CD14-positive monocyte (primary cell): ENCODE data around the gene BCR. TPM values are rescaled to one million over a fixed set of nuclear protein-coding genes. Genes with fewer than 3 reads are reported as not detected.

ENCODE experiments used
- DNase-seq, 3 donors: peaks; one replicate each; pipeline ENCODE4 v3.0.0-alpha.2; 2011 to 2022
- H2AFZ ChIP-seq: 2 replicates; pipeline ENCODE4 v1.6.0; 2012; ENCODE audit warnings: mild to moderate bottlenecking, low read depth, low read length, inconsistent platforms; ENCODE audit not compliant: insufficient read depth, poor library complexity, severe bottlenecking
- H3K27ac ChIP-seq, 2 donors: 1 replicate in 1 of 2; 2 replicates in 1 of 2; pipeline ENCODE4 v1.5.1; 2012 to 2013; ENCODE audit warnings: low read length in 2 of 2, control low read depth in 1 of 2, inconsistent platforms in 1 of 2, low read depth in 1 of 2, mild to moderate bottlenecking in 1 of 2
- H3K27me3 ChIP-seq, 2 donors: one replicate each; pipeline versions ENCODE4 v1.6.0 to v1.6.1; 2011 to 2013; ENCODE audit warnings: low read length in 2 of 2; ENCODE audit not compliant: control insufficient read depth in 2 of 2, insufficient read depth in 2 of 2
- H3K36me3 ChIP-seq, 2 donors: replicated peaks in 1 of 2; 1 replicate in 1 of 2; 2 replicates in 1 of 2; pipeline versions ENCODE4 v1.5.1 to v1.6.1; 2012 to 2013; ENCODE audit warnings: low read length in 2 of 2, control low read depth in 1 of 2, inconsistent platforms in 1 of 2, mild to moderate bottlenecking in 1 of 2; ENCODE audit not compliant: insufficient read depth in 2 of 2, control insufficient read depth in 1 of 2
- H3K4me1 ChIP-seq, 2 donors: 1 replicate in 1 of 2; 2 replicates in 1 of 2; pipeline versions ENCODE4 v1.5.1 to v1.6.1; 2012 to 2013; ENCODE audit warnings: low read length in 2 of 2, control low read depth in 1 of 2, inconsistent platforms in 1 of 2, mild to moderate bottlenecking in 1 of 2, moderate library complexity in 1 of 2; ENCODE audit not compliant: insufficient read depth in 2 of 2, control insufficient read depth in 1 of 2
- H3K4me2 ChIP-seq: replicated peaks from 2 replicates; pipeline ENCODE3; 2012; ENCODE audit warnings: low read length, moderate library complexity, mild to moderate bottlenecking; ENCODE audit not compliant: poor library complexity, severe bottlenecking; ENCODE audit errors: extremely low read depth
- H3K4me3 ChIP-seq, 3 experiments: fragments of 200-600 bp in 1 of 3; sonication (generic) in 1 of 3; replicated peaks in 1 of 3; 1 replicate in 2 of 3; 2 replicates in 1 of 3; pipeline ENCODE4 v1.5.1; 2011 to 2013; ENCODE audit warnings: low read length in 3 of 3, mild to moderate bottlenecking in 3 of 3, control low read depth in 2 of 3, low read depth in 2 of 3, inconsistent platforms in 1 of 3, moderate library complexity in 1 of 3
- H3K79me2 ChIP-seq: 2 replicates; pipeline ENCODE4 v1.6.0; 2012; ENCODE audit warnings: mild to moderate bottlenecking, control low read depth, inconsistent platforms, low read length, moderate library complexity; ENCODE audit not compliant: insufficient read depth
- H3K9ac ChIP-seq: 2 replicates; pipeline ENCODE4 v1.6.0; 2017; ENCODE audit warnings: low read length, mild to moderate bottlenecking; ENCODE audit not compliant: insufficient read depth, poor library complexity, severe bottlenecking
- H3K9me3 ChIP-seq, 2 donors: replicated peaks in 1 of 2; 1 replicate in 1 of 2; 2 replicates in 1 of 2; pipeline versions ENCODE4 v1.5.1 to v1.6.1; 2012 to 2013; ENCODE audit warnings: low read length in 2 of 2, control low read depth in 1 of 2; ENCODE audit not compliant: control insufficient read depth in 1 of 2, insufficient read depth in 1 of 2
- H4K20me1 ChIP-seq: 2 replicates; pipeline ENCODE4 v1.6.0; 2012; ENCODE audit warnings: mild to moderate bottlenecking, low read length, control low read depth, moderate library complexity; ENCODE audit not compliant: insufficient read depth
- H3K27ac Mint-ChIP-seq, 7 donors: one replicate each; pipeline ENCODE4 v1.8.0; 2020; ENCODE audit warnings: mild to moderate bottlenecking in 7 of 7, mixed read lengths in 7 of 7, moderate library complexity in 6 of 7, inconsistent platforms in 2 of 7
- H3K27me3 Mint-ChIP-seq, 3 donors: one replicate each; pipeline ENCODE4 v1.8.0; 2021 to 2022; ENCODE audit warnings: low read depth in 3 of 3, mild to moderate bottlenecking in 3 of 3, mixed read lengths in 3 of 3, moderate library complexity in 3 of 3, inconsistent platforms in 1 of 3
- H3K36me3 Mint-ChIP-seq, 2 donors: one replicate each; pipeline ENCODE4 v1.8.0; 2020; ENCODE audit warnings: mixed read lengths in 2 of 2, inconsistent platforms in 1 of 2, mild to moderate bottlenecking in 1 of 2
- H3K4me1 Mint-ChIP-seq: one replicate; pipeline ENCODE4 v1.8.0; 2020; ENCODE audit warnings: mild to moderate bottlenecking, mixed read lengths
- H3K4me3 Mint-ChIP-seq, 2 donors: one replicate each; pipeline ENCODE4 v1.8.0; 2020; ENCODE audit warnings: mild to moderate bottlenecking in 2 of 2, mixed read lengths in 2 of 2, moderate library complexity in 1 of 2
- H3K9me3 Mint-ChIP-seq, 7 donors: one replicate each; pipeline ENCODE4 v1.8.0; 2020 to 2022; ENCODE audit warnings: mixed read lengths in 7 of 7, mild to moderate bottlenecking in 6 of 7, moderate library complexity in 6 of 7, inconsistent platforms in 2 of 7
- WGBS: methylation state at CpG from one replicate; pipeline ENCODE4 v1.1.5; 2013; ENCODE audit warnings: missing lambda C conversion rate; ENCODE audit not compliant: insufficient coverage; 5-methylcytosine and 5-hydroxymethylcytosine counted together
- intact Hi-C, 2 donors: fragments of 100-400 bp; cut with micrococcal nuclease; formaldehyde crosslinking; loops; one replicate each; pipeline versions ENCODE4 v1.15.0 to v1.15.1; 2023
- polyA plus RNA-seq, 3 donors: library from polyadenylated mRNA; depleted of rRNA in 1 of 3; unstranded in 2 of 3; stranded (reverse) in 1 of 3; fragments of 300-500 nt in 2 of 3; fragments of >200 nt in 1 of 3; fragmentation: Illumina TruSeq in 2 of 3; gene quantifications; 1 replicate in 2 of 3; 2 replicates in 1 of 3; pipeline ENCODE4 v1.2.3, GENCODE V29; 2012 to 2021
- TF ChIP-seq, protein P1 (sequence below): fragments of 200-600 bp; IDR thresholded peaks from one replicate; pipeline ENCODE4 v1.8.0; 2022; ENCODE audit warnings: antibody characterized with exemption, mild to moderate bottlenecking

Gene BCR
- polyA plus RNA-seq, 3 donors, result 0.97 to 20.9 (median 0.97) TPM

DNA sequence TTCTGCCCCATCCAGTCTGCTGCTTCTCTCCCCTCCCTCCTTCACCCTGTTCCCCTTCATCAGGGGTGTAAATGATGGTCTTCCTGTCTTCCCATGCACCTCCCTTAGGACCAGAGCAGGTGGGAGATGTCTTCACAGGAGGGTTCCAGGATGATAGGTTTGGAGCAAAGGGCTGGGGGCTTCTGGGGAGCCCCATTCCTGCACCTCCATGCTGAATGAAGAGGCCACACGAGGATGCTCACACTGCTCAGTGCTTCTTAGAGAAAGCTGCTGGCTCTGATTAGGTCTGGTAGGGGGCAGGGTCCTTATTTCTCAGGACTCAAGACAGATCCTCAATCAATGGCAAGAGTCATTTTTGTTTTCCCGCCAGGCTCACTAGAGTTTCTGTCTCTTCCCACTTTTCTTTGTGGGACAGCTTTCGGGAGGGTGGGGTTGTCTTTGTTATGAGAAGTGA is 41.1 kb downstream of the BCR start:
- H3K27ac Mint-ChIP-seq, result peak overlapping the region; percentile 87 to 95 (median 94)
- intact Hi-C loops, result no loop called here
- H3K9me3 ChIP-seq, result no peaks in the 10 kb centered on the region
- peak overlapping the region; percentile 15 for H3K9ac ChIP-seq
- H3K4me1 Mint-ChIP-seq, result peaks cover 100% of the 10 kb centered on the region
- peaks cover 28% of the 10 kb centered on the region for H4K20me1 ChIP-seq
- no peak overlapping the region for H2AFZ ChIP-seq
- no peaks in the 10 kb centered on the region for H3K27me3 ChIP-seq
- no peak for DNase-seq
- no peaks in the 10 kb centered on the region for H3K9me3 Mint-ChIP-seq
- no peaks in the 10 kb centered on the region for H3K36me3 ChIP-seq
- peak overlapping the region; percentile 70 for H3K4me2 ChIP-seq
- H3K4me1 ChIP-seq, result peaks cover 100% of the 10 kb centered on the region in 2 donors
- H3K27me3 Mint-ChIP-seq, result peaks cover 0 to 5% (median 2%) of the 10 kb centered on the region in 3 donors
- no peak overlapping the region for H3K4me3 Mint-ChIP-seq
- TF ChIP-seq, protein P1, sequence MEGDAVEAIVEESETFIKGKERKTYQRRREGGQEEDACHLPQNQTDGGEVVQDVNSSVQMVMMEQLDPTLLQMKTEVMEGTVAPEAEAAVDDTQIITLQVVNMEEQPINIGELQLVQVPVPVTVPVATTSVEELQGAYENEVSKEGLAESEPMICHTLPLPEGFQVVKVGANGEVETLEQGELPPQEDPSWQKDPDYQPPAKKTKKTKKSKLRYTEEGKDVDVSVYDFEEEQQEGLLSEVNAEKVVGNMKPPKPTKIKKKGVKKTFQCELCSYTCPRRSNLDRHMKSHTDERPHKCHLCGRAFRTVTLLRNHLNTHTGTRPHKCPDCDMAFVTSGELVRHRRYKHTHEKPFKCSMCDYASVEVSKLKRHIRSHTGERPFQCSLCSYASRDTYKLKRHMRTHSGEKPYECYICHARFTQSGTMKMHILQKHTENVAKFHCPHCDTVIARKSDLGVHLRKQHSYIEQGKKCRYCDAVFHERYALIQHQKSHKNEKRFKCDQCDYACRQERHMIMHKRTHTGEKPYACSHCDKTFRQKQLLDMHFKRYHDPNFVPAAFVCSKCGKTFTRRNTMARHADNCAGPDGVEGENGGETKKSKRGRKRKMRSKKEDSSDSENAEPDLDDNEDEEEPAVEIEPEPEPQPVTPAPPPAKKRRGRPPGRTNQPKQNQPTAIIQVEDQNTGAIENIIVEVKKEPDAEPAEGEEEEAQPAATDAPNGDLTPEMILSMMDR, result no peak
- H3K79me2 ChIP-seq, result peaks cover 92% of the 10 kb centered on the region
- H3K36me3 Mint-ChIP-seq, result peaks cover 0 to 2% of the 10 kb centered on the region in 2 donors
- peak overlapping the region; percentile 68 to 87 for H3K27ac ChIP-seq
- peak overlapping the region in 1 of 3 experiments; percentile 62 for H3K4me3 ChIP-seq
- WGBS, result 75% methylated on average over 2 of the region's 3 CpGs

GRCh38 chr22:23222033-23222792 is 41.9 kb downstream of the BCR start:
- Mint-ChIP-seq H3K27me3 (peaks cover 0 to 5% (median 2%) of the 10 kb centered on the region in 3 donors), H3K4me1 (peaks cover 100% of the 10 kb centered on the region), H3K36me3 (peaks cover 0 to 2% of the 10 kb centered on the region in 2 donors), H3K9me3 (no peaks in the 10 kb centered on the region), H3K4me3 (peak overlapping the region in 1 of 2 donors; percentile 61), H3K27ac (peak overlapping the region; percentile 55 to 95 (median 94))
- Histone ChIP-seq H3K4me1 (peaks cover 100% of the 10 kb centered on the region in 2 donors), H3K4me3 (peak overlapping the region in 1 of 3 experiments; percentile 40), H2AFZ (peak overlapping the region; percentile 3), H3K9me3 (no peaks in the 10 kb centered on the region), H3K36me3 (no peaks in the 10 kb centered on the region), H3K9ac (peak overlapping the region; percentile 15), H3K27me3 (no peaks in the 10 kb centered on the region), H4K20me1 (peaks cover 31% of the 10 kb centered on the region), H3K79me2 (peaks cover 94% of the 10 kb centered on the region), H3K4me2 (peak overlapping the region; percentile 56), H3K27ac (peak overlapping the region; percentile 68 to 87)
- intact Hi-C loops, result no loop called here
- TF ChIP-seq, protein P1, result no peak
- DNase-seq, result peak in 2 of 3 donors; percentile 30 to 39
- WGBS, result 41% methylated on average over 9 of the region's 11 CpGs
